Activated CD4-positive, CD25-positive, alpha-beta regulatory T cell (primary cell): ENCODE measurements around the gene NRP1.

Experiments
- DNase-seq, 4 experiments: peaks; one replicate each; lab custom pipeline; 2025; lab: John Stamatoyannopoulos, UW

The NRP1 gene

GRCh38 chr10:33290321-33291052, 44.0 kb downstream of the NRP1 start:
- DNase-seq, result no peak

GRCh38 chr10:33289776-33290175, 44.7 kb downstream of the NRP1 start:
- DNase-seq, result no peak

- no peak for DNase-seq
Observed at GRCh38 chr10:33288127-33288526, 46.3 kb downstream of the NRP1 start.

- no peak for DNase-seq
Observed at GRCh38 chr10:33287112-33287511, 47.4 kb downstream of the NRP1 start.

- no peak for DNase-seq
Observed at GRCh38 chr10:33286157-33286934, 48.1 kb downstream of the NRP1 start.

GRCh38 chr10:33284945-33285344, 49.5 kb downstream of the NRP1 start:
- no peak for DNase-seq

GRCh38 chr10:33279811-33280602, 54.5 kb downstream of the NRP1 start:
- DNase-seq, result no peak

- DNase-seq, result no peak
Observed at GRCh38 chr10:33279276-33279675, 55.2 kb downstream of the NRP1 start.

GRCh38 chr10:33278198-33278597, 56.3 kb downstream of the NRP1 start:
- DNase-seq, result no peak

- DNase-seq, result no peak
Observed at GRCh38 chr10:33277135-33277536, 57.3 kb downstream of the NRP1 start.

- no peak for DNase-seq
Observed at GRCh38 chr10:33276282-33276923, 58.1 kb downstream of the NRP1 start.

- no peak for DNase-seq
Observed at GRCh38 chr10:33274096-33274785, 60.2 kb downstream of the NRP1 start.

- DNase-seq, result no peak
Observed at GRCh38 chr10:33273295-33274002, 61.0 kb downstream of the NRP1 start.

- DNase-seq, result no peak
Observed at GRCh38 chr10:33272635-33273034, 61.8 kb downstream of the NRP1 start.

GRCh38 chr10:33271969-33272583, 62.4 kb downstream of the NRP1 start:
- DNase-seq, result no peak

GRCh38 chr10:33270971-33271370, 63.5 kb downstream of the NRP1 start:
- DNase-seq, result no peak

- DNase-seq, result no peak
Observed at GRCh38 chr10:33267708-33268107, 66.8 kb downstream of the NRP1 start.

GRCh38 chr10:33265621-33266020, 68.8 kb downstream of the NRP1 start:
- DNase-seq, result peak in 1 of 4 experiments; percentile 21

GRCh38 chr10:33263453-33263852, 71.0 kb downstream of the NRP1 start:
- no peak for DNase-seq

GRCh38 chr10:33262871-33263270, 71.6 kb downstream of the NRP1 start:
- DNase-seq, result no peak
